ENCODE measurements around the gene VASH2.

DNA sequence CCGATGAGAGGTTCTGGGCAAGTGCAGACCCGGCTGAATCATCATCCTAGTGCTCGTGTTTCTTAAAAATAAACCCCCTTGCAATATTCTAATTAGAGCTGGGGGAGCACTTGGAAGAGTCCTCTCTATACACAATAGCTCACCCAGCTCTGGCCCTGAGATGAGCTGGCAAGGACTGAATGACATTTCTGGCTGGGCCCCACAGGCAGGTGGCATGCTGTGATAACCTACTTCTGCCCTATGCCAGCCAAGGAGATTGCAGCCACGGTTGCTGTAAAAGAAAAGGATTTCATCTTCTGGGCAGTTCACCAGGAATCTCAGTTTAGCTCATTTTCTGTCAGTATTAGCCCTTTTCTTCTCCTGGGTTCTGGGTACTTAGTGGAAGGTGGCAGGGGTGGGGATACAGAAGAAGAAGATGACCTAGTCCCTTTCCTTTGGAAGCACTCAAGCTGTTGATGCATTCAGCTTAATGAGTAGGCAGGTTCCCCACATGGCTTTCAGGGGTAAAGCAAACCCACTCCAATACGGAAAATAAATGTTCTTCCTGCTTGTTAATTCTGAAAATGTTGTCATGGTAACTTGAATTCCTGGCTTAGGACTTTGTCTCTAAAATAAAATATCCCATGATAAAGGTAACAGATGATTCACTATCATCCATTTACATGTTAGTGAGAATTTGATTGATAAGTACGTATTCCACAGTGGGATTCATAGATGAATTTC is 32.2 kb downstream of the VASH2 start:
- TF ChIP-seq, protein P1, sequence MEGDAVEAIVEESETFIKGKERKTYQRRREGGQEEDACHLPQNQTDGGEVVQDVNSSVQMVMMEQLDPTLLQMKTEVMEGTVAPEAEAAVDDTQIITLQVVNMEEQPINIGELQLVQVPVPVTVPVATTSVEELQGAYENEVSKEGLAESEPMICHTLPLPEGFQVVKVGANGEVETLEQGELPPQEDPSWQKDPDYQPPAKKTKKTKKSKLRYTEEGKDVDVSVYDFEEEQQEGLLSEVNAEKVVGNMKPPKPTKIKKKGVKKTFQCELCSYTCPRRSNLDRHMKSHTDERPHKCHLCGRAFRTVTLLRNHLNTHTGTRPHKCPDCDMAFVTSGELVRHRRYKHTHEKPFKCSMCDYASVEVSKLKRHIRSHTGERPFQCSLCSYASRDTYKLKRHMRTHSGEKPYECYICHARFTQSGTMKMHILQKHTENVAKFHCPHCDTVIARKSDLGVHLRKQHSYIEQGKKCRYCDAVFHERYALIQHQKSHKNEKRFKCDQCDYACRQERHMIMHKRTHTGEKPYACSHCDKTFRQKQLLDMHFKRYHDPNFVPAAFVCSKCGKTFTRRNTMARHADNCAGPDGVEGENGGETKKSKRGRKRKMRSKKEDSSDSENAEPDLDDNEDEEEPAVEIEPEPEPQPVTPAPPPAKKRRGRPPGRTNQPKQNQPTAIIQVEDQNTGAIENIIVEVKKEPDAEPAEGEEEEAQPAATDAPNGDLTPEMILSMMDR (IDR thresholded peaks at IDR 0.05): no peak
- TF ChIP-seq POLR2A (IDR thresholded peaks at IDR 0.05) (no peak), EP300 (IDR thresholded peaks at IDR 0.05) (no peak)
